KOPT-K1 (cell line): ENCODE results near the gene PBX2.

Experiments used
- H3K27ac ChIP-seq: fragments of 200-600 bp; sonication (generic); 2 replicates; pipeline ENCODE4 v1.5.1; 2016; ENCODE audit warnings: antibody characterized with exemption, mild to moderate bottlenecking, low read depth, low read length; ENCODE audit not compliant: poor library complexity, severe bottlenecking
- H3K36me3 ChIP-seq: fragments of 200-600 bp; sonication (generic); 2 replicates; pipeline ENCODE4 v1.5.1; 2017; ENCODE audit warnings: antibody characterized with exemption, mild to moderate bottlenecking, low read length, moderate library complexity; ENCODE audit not compliant: insufficient read depth
- H3K9me3 ChIP-seq: fragments of 200-600 bp; sonication (generic); 2 replicates; pipeline ENCODE4 v1.5.1; 2017; ENCODE audit warnings: antibody characterized with exemption, low read length, mild to moderate bottlenecking; ENCODE audit not compliant: insufficient read depth, poor library complexity, severe bottlenecking

Gene PBX2, protein sequence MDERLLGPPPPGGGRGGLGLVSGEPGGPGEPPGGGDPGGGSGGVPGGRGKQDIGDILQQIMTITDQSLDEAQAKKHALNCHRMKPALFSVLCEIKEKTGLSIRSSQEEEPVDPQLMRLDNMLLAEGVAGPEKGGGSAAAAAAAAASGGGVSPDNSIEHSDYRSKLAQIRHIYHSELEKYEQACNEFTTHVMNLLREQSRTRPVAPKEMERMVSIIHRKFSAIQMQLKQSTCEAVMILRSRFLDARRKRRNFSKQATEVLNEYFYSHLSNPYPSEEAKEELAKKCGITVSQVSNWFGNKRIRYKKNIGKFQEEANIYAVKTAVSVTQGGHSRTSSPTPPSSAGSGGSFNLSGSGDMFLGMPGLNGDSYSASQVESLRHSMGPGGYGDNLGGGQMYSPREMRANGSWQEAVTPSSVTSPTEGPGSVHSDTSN

DNA sequence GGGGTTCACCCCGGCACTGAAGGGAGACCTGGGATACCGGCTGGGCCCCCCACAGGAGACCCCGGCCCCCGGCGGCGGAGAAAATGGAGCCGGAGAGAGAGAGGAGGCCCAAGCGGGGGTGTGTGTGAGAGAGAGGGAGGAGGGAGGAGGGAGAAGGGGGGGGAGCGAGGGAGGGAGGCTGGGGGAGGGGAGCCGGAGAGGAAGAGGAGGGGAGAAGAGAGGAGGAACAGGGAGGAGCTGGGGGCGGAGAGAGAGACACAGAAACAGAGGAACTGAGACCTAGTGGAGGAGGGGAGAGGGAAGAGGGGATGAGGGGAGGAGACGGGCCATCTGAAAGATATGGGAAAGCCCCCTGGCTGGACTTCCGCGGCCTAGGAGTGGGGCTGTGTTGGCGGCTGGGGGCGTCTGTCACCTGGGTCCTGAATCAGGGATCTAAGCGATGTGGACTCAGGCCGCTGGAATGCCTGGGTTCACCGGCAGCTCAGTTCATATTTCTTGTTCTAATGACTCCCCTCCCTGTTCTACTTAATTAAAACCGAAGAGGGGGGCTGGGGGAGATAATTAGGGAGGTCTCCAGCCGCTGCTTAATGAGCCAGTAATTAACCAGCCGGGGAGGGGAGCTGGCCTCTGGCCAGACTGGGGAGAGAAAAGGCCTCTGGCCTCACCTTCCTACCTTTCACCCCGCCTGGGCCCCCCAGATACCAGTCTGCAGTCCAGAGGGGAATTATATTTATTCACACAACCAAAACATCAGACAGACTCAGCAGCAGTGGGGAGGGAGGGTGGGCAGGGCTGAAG lies at the start of gene PBX2:
TSS of gene PBX2 (minus strand) at position 149 of the 798 bp plus-strand sequence. CDS start 287 bp downstream, outside the sequence.
- Histone ChIP-seq H3K9me3 (no peaks in the 10 kb centered on the region), H3K36me3 (peaks cover 29% of the 10 kb centered on the region), H3K27ac (peak within 1 kb of the TSS; percentile 98)

DNA sequence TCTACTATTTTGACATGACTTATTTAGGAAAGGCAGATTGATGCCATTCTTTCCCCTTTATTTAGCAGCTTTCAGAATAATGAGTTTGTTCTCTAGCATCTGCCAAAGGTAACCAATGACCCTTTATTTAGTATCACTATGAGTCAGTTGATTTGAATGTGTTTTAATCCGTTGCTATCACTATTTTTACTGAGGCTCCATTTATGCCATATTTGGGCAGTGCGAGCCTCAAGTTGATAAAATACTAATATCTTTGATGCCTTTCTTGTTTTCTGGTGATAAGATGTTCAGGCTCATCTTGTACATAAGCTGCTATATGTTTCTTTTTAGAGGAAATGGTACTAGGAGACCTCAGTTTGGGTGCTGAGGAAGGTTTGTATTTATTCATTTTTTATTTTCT lies 49.5 kb upstream of the PBX2 start:
- Histone ChIP-seq H3K9me3 (no peaks in the 10 kb centered on the region), H3K27ac (no peak overlapping the region), H3K36me3 (no peaks in the 10 kb centered on the region)

DNA sequence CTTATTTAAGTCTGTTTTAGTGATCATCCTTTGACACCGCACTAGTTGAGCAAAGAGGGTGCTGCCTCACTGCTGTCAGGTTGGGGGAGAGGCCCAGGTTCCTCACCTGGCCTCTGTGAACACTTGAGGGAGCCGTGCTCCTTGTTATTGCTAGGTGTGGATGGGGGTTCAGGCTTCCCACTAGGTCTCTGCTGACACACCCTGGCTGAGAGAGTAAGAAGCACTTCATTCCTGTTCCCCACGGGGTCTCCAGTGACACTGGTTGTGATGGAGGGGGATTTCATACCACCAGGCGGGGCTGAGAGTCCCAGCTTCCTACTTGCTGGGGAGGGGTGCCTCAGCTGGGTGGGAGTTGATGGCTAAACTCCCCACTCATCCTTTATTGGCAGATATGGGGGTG lies 44.9 kb upstream of the PBX2 start:
- no peak overlapping the region for H3K27ac ChIP-seq
- H3K9me3 ChIP-seq: no peaks in the 10 kb centered on the region
- no peaks in the 10 kb centered on the region for H3K36me3 ChIP-seq

DNA sequence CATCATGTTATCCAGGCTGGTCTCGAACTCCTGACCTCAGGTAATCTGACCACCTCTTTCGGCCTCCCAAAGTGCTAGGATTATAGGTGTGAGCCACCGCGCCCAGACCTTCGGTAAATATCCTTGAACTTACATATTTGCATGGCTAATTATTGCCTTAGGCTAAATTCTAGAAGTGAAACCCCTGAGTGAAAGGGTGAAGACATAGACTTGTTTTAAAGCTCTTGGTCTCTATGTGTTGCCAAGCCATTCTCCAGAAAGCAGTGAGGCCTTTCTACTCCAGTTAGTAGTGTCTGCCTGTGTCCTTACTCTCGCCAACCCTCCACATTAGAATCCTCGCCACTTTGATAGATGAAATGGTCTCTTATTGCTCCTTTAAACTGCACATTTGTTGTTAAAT lies 36.4 kb upstream of the PBX2 start:
- no peaks in the 10 kb centered on the region for H3K9me3 ChIP-seq
- H3K27ac ChIP-seq: no peak overlapping the region
- no peaks in the 10 kb centered on the region for H3K36me3 ChIP-seq

DNA sequence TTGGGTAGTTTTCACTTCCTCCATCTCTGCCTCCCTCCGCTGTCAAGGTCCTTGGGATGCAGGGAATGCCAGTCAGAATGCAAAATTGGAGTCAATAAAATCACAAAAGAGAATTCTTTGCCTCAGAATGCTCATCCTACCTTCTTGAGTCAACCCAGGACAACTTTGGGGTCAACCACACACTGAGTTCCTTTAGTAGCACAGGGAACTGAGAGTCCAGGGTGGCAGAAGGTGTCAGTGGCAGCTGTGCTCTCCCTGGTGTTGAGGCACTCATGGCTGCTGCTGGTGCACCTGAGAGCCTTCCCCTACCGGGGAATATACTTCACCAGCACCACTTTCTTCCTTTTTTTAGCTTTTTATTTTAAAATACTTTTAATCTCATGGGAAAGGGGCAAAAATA lies 34.7 kb upstream of the PBX2 start:
- no peak overlapping the region for H3K27ac ChIP-seq
- H3K36me3 ChIP-seq: no peaks in the 10 kb centered on the region
- H3K9me3 ChIP-seq: no peaks in the 10 kb centered on the region

DNA sequence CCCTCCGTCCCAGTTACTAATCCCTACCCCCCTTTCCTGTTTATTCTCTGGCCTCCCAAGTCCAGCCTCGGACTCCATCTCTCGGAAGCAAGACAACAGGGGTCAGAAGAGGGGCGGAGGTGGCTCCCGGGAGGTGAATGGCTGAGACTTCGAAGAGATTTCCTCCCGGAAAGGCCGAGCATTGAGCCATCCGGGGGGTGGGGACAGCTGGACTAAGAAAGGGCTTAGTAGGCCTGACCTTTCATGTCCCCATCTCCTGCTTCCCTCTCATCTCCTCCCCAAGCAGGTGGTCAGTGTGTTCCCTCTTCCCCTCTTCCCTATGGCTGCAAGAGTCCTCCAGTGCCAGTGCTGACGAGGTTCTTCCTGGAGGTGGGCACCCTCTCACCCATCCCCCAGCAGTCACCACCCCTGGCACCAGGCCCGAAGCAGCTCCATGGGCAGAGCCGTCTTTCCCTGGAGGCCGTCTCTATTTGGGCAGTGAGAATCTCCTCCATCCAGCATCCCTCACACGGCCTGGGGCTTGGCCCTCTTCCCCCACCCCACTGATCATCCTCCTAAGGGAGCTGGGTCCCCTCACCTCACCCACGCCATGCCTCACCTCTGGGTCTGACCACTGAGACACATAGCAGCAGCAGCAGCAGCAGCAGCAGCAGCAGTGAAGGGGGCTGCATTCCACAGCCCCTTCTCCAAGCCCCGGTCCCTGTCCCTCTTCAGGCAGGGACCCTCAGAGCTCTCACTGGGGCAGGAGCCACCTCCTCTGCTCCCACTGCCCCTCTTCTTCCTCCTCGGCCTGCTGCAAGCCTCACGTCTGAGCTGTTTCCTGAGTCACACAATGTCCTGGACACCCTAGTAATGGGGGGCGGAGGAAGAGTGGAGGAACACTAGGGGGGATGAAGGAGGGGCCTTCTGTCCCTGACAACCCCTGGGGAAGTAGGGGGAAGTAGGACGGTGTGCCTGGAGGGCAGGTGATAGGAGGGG lies 33.5 kb upstream of the PBX2 start, which contains the start of gene NOTCH4:
TSS of gene NOTCH4 (minus strand) at position 810 of the 978 bp plus-strand sequence. CDS start at position 671, 139 bp downstream.
- no peaks in the 10 kb centered on the region for H3K9me3 ChIP-seq
- H3K36me3 ChIP-seq: no peaks in the 10 kb centered on the region
- no peak within 1 kb of the TSS for H3K27ac ChIP-seq

DNA sequence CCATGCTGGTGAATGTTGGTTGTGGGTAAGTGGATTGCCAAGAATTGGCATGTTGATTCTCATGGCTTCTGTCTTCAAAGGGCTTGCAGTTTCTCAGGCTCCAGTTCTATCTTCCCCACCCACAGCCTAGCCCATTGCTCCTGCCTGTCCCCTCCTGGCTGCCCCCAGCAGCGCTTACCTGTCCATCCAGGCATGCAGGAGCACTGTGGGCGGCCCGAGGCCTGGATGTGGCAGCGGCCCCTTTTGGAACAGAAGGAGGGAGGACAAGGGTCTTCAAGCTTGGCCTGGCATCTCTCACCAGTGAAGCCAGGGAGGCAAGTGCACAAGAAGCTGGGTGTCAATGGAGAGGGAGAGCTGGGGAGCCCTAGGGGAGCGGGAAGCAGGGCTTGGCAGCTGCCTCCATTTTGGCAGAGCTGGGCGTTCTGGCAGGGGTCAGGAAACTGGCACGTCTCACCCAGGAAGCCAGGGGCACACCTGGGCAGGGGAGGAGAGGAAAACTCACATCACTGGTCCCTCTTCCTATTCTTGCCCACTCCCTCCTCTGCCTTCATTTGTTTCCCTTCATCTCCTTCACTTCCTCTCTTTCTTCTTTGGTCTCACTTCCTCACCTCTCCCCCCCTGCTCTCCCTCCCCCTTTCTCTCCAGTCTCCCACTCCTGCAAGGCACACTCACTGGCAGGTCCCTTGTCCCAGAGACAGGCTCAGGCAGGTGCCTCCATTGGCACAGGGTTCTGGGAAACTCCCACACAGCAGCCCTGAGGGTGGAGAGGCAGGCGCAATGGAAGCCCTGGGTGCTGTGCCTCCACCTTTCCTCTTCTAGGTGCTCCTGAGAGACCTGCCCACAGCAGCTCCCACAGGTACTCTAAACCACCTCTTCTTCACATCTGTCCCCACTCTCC lies 32.6 kb upstream of the PBX2 start:
- H3K9me3 ChIP-seq: no peaks in the 10 kb centered on the region
- H3K27ac ChIP-seq: no peak overlapping the region
- no peaks in the 10 kb centered on the region for H3K36me3 ChIP-seq

DNA sequence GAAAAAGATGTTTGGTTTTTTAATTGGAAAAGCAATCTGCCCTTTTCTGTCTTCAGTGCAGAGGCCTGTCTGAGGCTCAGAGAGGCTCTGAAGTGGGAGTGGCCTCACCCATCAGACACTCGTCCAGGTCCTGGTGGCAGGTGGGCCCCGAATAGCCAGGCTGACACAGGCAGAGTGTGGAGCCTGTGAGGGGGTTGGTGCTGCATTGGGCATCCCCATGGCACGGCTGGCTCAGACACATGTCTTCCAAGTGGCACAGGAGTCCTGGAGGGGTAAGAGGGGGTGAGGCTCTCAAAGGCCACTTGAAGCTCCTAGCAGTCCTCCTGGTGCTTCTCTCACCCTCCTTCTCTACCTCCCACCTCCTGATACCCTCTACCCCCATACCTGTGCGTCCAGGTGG lies 30.0 kb upstream of the PBX2 start:
- H3K36me3 ChIP-seq: no peaks in the 10 kb centered on the region
- H3K27ac ChIP-seq: no peak overlapping the region
- no peaks in the 10 kb centered on the region for H3K9me3 ChIP-seq

DNA sequence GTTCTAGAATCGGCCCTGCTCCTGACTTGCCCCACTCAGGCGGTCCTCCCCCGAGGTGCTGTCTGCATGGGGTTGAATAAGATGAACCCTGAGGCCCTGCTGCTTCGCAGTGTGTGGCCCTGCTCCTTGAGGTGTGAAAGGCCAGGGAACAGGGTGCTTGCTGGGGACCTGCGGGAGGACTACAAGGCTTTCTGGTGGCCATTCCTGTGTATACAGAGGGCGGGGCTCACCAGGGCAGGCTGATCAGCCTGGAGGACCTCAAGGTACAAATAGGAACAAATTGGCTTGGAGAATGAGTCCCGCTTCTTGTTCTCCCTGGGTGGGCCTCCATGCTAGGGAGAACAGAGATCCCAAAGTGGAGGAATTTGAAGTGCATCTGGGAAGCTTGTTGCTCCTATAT lies 28.2 kb upstream of the PBX2 start:
- H3K9me3 ChIP-seq: no peaks in the 10 kb centered on the region
- H3K36me3 ChIP-seq: no peaks in the 10 kb centered on the region
- H3K27ac ChIP-seq: no peak overlapping the region

DNA sequence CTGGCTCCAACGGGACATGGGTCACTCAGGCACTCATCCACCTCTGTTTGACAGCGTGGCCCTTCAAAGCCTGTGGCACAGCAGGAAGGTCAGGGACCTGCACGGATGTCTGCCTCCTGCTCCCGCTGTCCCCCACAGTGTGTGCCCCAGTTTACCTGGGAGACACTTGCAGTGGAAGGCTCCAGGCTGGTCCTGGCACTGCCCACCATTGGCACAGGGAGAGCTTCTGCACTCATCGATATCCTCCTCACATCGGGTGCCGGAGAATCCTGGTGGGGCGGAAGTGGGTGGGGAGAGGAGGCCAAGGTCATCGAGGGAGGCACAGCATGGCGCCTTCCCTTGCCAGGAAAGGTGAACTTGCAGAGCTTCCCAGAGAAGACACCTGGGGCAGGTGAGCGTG lies 27.0 kb upstream of the PBX2 start:
- Histone ChIP-seq H3K9me3 (no peaks in the 10 kb centered on the region), H3K27ac (no peak overlapping the region), H3K36me3 (no peaks in the 10 kb centered on the region)

DNA sequence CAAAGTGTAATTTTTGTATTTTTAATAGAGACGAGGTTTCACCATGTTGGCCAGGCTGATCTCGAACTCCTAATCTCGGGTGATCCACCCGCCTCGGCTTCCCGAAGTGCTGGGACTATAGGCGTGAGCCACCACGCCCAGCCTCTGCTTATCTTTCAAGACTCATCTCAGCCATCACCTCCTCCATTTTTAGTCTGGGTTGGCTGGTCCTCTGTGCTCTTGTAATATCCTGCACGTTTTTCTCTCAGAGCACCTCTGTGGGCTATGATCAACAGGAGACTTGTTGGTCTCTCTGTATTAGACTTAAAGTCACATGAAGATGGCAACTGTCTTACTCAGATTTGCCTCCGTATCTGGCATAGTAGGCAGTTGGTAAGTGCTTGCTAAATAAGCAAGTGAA lies 26.3 kb upstream of the PBX2 start:
- Histone ChIP-seq H3K9me3 (no peaks in the 10 kb centered on the region), H3K36me3 (no peaks in the 10 kb centered on the region), H3K27ac (no peak overlapping the region)

DNA sequence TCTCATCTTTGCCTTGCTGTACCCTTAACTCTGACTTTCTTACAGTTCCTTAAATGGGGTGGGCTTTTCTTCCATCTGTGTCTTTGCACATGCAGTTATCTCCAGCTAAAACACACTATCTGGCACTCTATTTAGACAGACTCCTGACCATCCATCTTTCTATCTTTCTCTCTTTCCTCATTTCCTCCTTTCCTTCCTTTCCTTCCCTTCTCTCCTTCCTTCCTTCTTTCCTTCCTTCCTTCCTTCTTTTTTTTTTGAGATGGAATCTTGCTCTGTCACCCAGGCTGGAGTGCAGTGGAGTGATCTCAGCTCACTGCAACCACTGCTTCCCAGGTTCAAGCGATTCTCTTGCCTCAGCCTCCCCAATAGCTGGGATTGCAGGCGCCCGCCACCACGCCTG lies 25.6 kb upstream of the PBX2 start:
- Histone ChIP-seq H3K36me3 (no peaks in the 10 kb centered on the region), H3K9me3 (no peaks in the 10 kb centered on the region), H3K27ac (no peak overlapping the region)

DNA sequence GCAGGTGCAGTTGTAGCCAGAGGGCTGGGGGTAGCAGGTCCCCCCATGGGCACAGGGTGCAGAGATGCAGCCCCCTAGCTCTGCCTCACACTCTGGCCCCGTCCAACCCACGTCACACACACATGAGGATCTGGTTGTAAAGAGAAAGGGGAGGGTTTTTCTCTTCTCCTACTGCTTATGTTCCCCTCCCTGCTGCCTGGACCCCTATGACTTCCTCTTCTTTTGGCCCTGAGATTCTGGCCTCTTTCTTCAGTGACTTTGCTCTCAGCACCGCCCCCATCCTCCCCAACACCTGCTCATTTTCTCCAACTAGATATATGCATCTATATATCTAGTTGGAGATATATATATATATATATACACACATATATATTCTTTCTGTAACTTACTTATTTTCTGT lies 24.1 kb upstream of the PBX2 start:
- no peaks in the 10 kb centered on the region for H3K36me3 ChIP-seq
- H3K27ac ChIP-seq: no peak overlapping the region
- H3K9me3 ChIP-seq: no peaks in the 10 kb centered on the region

DNA sequence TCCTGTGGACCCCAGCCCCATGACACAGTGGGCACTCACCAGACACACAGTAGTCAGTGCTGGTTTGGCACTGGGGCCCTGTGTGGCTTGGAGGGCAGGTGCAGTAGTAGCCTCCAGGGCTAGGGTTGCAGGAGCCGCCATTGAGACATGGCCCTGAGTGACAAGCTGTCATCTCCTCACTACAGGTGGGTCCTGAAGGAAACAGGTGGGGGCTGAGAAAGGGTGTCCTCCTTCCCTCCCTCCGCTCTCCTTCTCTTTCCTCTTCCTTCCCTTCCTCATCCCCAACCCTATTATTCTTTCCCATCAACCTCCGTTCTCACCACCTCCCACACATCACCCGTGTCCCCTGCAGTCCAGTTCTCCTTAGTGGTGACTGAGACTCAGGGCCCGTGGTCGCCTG lies 23.6 kb upstream of the PBX2 start:
- no peak overlapping the region for H3K27ac ChIP-seq
- no peaks in the 10 kb centered on the region for H3K36me3 ChIP-seq

More for the DNA sequence above, 23.6 kb upstream of the PBX2 start:
- H3K9me3 ChIP-seq: no peaks in the 10 kb centered on the region
